Neuron (in vitro differentiated cells): Measurements from ENCODE around the gene SLC4A4.

Experiments
- H2AFZ ChIP-seq: one replicate; pipeline ENCODE4 v1.6.1; 2013; ENCODE audit warnings: low read depth, mild to moderate bottlenecking, inconsistent platforms, low read length, moderate library complexity
- H3K27me3 ChIP-seq: one replicate; pipeline ENCODE4 v1.6.1; 2013; ENCODE audit warnings: low read length; ENCODE audit not compliant: insufficient read depth
- H3K36me3 ChIP-seq: one replicate; pipeline ENCODE4 v1.6.1; 2013; ENCODE audit warnings: low read length; ENCODE audit not compliant: insufficient read depth
- H3K4me1 ChIP-seq: one replicate; pipeline ENCODE4 v1.6.1; 2013; ENCODE audit warnings: low read length; ENCODE audit not compliant: insufficient read depth
- H3K4me3 ChIP-seq: 2 replicates; pipeline ENCODE4 v1.5.1; 2013; ENCODE audit warnings: mild to moderate bottlenecking, low read length, moderate library complexity
- H3K9me3 ChIP-seq: one replicate; pipeline ENCODE4 v1.6.1; 2013; ENCODE audit warnings: low read length

The SLC4A4 gene

DNA sequence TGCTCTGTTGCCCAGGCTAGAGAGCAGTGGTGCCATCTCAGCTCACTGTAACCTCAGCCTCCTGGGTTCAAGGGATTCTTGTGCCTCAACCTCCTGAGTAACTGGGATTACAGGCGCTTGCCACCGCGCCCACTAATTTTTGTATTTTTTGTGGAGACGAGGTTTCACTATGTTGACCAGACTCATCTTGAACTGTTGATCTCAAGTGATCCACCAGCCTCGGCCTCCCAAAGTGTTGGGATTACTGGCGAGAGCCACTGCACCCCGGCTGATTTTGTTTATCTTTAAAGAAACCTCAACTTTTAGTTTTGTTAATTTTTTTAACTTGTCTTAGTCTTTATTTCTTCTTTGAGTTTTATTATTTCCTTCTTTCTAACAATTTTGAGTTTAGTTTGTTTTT lies 163.2 kb downstream of the SLC4A4 start:
- Histone ChIP-seq H3K27me3 (no peaks in the 10 kb centered on the region), H3K4me3 (no peak overlapping the region), H2AFZ (no peak overlapping the region), H3K4me1 (no peaks in the 10 kb centered on the region), H3K9me3 (no peaks in the 10 kb centered on the region), H3K36me3 (no peaks in the 10 kb centered on the region)

DNA sequence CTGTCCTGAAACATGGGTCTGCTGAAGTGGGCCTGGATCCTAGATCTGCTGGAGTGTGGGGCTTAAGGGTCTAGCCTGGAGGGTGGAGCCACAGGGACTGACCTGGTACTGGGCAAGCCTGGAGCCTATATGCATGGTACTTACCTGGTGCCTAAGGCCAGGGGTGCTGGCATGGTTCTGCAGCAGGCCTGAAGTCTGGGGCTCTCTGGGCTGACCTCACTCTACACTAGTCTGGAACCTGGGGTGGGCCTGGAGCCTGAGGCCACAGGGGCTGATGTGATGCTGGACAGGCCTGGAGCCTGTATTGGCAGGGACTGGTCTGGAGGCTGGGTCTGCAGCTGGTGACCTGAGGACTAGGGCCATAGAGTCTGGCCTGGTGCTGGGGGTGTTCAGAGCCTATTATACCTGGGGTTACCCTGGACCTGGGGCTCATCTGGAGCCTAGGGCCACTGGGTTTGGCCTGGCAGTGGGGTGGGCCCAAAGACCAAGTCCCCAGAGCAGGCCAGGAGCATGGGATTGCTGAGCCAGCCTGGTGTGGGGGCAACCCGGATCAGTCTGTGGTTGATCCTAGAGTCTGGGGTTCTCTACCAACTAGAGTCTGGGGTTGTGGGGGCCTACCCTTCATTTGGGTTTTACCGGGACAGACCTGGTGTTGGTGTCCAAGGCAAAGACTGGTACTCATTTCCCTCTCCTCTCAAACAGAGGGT lies 179.6 kb downstream of the SLC4A4 start:
- Histone ChIP-seq H3K4me3 (no peak overlapping the region), H3K9me3 (no peaks in the 10 kb centered on the region), H3K4me1 (no peaks in the 10 kb centered on the region), H3K36me3 (no peaks in the 10 kb centered on the region), H3K27me3 (no peaks in the 10 kb centered on the region), H2AFZ (no peak overlapping the region)

DNA sequence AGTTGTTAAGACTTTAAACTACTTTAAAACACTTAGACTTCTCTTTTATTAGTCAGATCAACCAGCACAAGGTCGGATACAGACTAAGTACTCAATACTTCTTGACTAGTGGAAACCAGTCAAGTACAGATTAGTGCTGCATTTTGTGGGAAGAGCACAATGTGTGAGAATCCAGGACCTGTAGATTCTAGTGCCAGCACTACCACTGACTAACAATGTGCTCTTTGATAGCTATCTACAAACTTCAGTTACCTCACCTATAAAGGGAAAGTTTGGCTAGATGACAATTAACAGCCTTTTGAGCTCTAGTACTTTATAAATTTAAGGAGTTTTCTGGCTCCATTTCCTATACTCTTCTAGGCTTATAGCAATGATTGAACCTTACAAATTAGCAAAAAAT lies 181.5 kb downstream of the SLC4A4 start:
- no peaks in the 10 kb centered on the region for H3K9me3 ChIP-seq
- H3K4me3 ChIP-seq: no peak overlapping the region
- no peaks in the 10 kb centered on the region for H3K36me3 ChIP-seq
- H3K27me3 ChIP-seq: no peaks in the 10 kb centered on the region
- H2AFZ ChIP-seq: no peak overlapping the region
- no peaks in the 10 kb centered on the region for H3K4me1 ChIP-seq

DNA sequence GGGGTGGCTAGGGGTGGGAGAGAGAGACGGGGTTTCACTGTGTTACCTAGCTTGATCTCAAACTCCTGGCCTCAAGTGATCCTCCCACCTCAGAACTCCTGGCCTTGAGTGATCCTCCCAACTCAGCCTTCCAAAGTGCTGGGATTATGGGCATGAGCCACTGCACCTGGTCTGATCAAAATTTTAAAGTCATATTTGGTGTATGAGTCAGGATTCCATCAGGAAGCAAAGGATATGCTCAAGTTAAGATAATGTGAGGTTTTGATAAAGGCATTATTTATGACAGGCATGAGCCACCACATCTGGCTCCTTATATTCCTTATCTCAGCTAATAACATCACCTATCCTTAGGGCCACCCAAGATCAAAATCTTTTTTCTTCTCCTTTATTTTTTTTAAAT lies 182.0 kb downstream of the SLC4A4 start:
- Histone ChIP-seq H2AFZ (no peak overlapping the region), H3K4me1 (no peaks in the 10 kb centered on the region), H3K4me3 (no peak overlapping the region), H3K36me3 (no peaks in the 10 kb centered on the region), H3K9me3 (no peaks in the 10 kb centered on the region), H3K27me3 (no peaks in the 10 kb centered on the region)

DNA sequence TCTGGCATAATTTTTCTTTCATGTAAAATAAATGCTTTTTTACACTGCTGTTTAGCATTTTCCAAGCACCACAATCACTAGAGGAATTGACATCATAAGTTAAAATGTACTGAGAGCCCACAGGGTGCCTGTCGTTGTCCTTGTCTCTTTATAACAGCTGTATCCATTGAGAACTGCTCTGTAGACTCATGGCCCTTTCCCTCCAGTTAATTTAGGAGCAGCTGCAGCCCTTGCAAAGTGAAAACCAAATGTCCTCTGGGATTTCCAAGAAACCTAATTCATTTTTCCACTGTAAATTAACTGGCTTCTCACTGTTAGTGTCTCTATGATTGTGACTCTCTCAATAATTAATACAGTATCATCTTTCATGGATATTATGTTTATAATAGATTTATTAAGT lies 185.9 kb downstream of the SLC4A4 start:
- no peaks in the 10 kb centered on the region for H3K36me3 ChIP-seq
- no peaks in the 10 kb centered on the region for H3K4me1 ChIP-seq
- no peaks in the 10 kb centered on the region for H3K27me3 ChIP-seq
- H3K9me3 ChIP-seq: no peaks in the 10 kb centered on the region
- H2AFZ ChIP-seq: no peak overlapping the region
- no peak overlapping the region for H3K4me3 ChIP-seq

DNA sequence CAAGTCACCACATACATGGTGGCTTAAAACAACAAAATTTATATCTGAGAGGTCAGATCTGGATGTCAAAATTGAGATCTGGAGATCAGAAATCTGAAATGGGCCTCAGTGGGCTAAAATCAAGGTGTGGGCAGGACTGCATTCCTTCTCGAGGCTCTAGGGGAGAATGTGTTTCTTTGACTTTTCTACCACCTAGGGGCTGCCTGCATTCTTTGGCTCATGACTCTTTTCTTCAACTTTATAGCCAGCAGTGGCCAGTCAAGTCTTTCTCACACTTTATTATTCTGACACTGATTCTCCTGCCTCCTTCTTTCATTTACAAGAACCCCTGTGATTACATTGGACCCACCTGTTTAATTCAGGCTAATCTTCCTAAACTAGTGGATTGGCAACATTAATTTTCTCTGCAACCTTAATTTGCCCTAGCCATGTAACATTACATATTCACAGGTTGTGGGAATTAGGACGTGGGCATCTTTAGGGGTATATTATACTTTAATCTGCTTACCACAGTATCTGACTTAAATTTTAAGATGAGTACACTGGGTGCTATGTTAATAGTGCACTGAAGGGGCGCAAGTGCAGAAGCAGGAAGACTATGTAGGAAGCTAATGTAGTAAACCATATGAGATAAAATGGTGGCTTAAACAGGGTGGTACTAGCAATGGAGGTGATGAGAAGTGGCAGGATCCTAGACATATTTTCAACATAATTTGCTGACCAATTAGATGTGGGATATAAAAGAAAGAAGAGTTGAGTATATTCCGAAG lies 188.0 kb downstream of the SLC4A4 start:
- no peaks in the 10 kb centered on the region for H3K36me3 ChIP-seq
- no peak overlapping the region for H2AFZ ChIP-seq
- no peaks in the 10 kb centered on the region for H3K9me3 ChIP-seq
- H3K4me1 ChIP-seq: no peaks in the 10 kb centered on the region
- no peak overlapping the region for H3K4me3 ChIP-seq
- H3K27me3 ChIP-seq: no peaks in the 10 kb centered on the region

DNA sequence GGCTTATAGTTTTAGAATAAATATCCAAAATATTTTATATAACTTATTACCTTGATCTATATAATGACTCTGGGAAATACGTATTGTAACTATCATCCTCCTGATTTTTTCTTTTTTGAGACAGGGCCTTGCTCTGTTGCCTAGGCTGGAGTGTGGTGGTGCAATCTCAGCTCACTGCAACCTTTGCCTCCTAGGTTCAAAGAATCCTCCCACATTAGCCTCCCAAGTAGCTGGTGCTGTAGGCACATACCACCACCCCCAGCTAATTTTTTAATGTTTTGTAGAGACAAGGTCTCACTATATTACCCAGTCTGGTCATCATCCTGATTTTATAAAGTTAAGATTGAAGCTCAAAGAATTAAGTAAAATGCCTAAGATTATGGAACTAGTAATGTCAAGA lies 193.6 kb downstream of the SLC4A4 start:
- Histone ChIP-seq H3K9me3 (no peaks in the 10 kb centered on the region), H3K27me3 (no peaks in the 10 kb centered on the region), H3K4me3 (no peak overlapping the region), H3K4me1 (no peaks in the 10 kb centered on the region), H2AFZ (no peak overlapping the region), H3K36me3 (no peaks in the 10 kb centered on the region)

DNA sequence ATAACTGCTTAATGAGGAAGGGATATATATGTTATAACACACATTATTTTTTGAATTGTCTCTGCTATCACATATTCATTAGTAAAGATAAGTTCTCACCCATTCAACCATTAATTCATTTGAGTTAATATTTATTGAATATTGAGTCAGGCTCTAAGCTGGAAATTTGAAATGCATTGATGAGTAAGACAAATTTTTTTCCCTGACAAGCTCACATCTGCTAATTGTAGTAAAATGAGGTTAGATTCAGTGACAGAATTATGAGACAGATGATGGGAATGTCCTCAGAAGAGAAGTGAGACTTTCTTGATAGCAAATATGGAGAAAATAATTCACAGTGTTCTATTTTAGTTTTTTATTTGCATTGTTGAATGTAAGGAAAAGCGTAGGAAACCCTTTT lies 194.3 kb downstream of the SLC4A4 start:
- H3K36me3 ChIP-seq: no peaks in the 10 kb centered on the region
- no peaks in the 10 kb centered on the region for H3K9me3 ChIP-seq
- no peak overlapping the region for H2AFZ ChIP-seq
- H3K4me1 ChIP-seq: no peaks in the 10 kb centered on the region
- no peak overlapping the region for H3K4me3 ChIP-seq
- H3K27me3 ChIP-seq: no peaks in the 10 kb centered on the region

DNA sequence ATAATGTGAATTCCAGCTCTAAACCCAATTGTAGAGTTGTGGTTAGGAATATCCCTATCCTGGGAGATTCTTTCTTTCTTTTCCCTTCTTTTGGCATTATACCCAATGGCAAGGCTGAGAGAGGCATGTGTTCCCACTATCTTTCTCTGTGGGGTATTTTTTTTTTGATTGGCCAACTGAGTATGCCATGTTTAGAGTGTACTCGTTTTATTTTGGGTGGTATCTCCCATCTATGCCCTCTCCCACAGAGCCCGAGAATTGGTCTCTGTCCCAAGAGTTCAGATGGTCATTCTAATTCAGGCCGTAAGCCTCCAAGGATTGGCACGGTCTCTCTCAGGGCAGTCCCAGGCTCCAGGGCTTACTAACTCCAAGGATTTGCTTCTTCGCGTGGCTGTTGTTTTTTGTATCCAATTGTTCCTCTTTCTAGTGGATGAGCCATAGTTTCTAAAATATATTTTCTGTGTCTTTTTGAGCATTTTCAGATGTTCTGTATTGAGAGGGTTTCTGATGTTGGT lies 198.8 kb downstream of the SLC4A4 start:
- Histone ChIP-seq H3K27me3 (no peaks in the 10 kb centered on the region), H2AFZ (no peak overlapping the region), H3K9me3 (no peaks in the 10 kb centered on the region)

DNA sequence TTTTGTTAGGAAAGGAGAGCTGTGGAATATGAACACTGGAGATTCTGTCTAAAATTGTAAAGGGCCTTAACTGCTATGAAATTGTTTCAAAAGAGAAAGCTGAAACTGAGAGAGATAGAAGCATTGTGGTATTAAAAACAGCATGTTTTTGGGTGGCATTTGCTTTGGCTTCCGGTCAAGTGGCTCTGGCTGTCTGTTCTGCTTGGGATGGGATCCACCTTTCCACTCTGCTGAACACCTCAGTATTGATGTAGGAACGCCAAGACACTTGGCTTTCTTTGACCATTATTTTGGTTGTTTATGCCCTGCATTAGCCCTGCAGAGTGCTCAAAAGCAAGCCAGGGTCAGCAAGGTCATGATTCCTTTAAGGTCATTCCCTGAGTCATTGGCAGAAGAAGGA lies 199.7 kb downstream of the SLC4A4 start:
- Histone ChIP-seq H3K4me3 (no peak overlapping the region), H2AFZ (no peak overlapping the region), H3K36me3 (no peaks in the 10 kb centered on the region), H3K27me3 (no peaks in the 10 kb centered on the region), H3K9me3 (no peaks in the 10 kb centered on the region), H3K4me1 (peaks cover 8% of the 10 kb centered on the region)

More for the DNA sequence above, 198.8 kb downstream of the SLC4A4 start:
- no peaks in the 10 kb centered on the region for H3K36me3 ChIP-seq
- no peak overlapping the region for H3K4me3 ChIP-seq
- H3K4me1 ChIP-seq: peaks cover 8% of the 10 kb centered on the region

DNA sequence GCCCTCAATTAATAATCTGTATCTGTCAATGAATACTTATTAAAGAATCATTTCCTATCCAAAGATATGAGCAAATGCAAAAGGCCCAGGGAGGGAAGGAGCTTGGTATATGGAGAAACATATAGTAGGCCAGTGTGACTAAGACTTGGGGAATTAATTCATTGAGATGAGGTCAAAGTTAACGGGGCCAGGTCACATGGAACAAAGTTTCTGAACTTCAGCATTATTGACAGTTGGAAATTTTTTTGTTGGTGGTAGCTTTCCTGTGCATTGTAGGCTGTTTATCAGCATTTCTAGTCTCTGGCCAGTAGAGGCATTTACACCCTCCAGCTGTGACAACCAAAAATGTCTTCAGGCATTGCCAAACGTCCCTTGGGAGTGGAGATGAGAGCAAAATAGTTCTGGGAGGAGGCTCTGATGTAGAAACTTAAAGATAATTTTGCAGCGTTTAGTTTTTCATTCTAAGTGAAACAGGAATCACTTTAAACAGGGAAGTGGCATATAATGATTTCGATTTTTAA lies 202.0 kb downstream of the SLC4A4 start:
- Histone ChIP-seq H3K27me3 (no peaks in the 10 kb centered on the region), H3K9me3 (no peaks in the 10 kb centered on the region), H3K36me3 (no peaks in the 10 kb centered on the region), H3K4me3 (no peak overlapping the region), H3K4me1 (peaks cover 8% of the 10 kb centered on the region), H2AFZ (peak overlapping the region; percentile 8)

DNA sequence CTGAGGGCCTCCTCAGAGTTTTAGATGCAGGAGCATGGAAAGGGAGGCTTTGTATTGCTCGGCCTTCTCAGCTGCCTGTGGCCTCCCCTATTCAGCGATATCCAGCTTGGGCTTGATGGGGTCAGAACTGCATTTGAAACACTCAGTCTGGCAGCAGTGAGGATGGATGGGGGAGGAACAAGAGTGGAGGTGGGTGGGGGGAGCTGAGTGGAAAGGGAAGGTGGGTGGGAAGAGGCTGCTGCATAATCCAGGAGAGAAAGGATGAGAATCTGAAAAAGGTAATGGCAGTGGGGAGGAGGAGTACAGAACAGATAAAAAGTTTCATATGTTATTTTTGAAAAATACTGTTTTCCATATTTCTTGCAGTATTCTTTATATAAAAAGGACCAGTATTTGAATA lies 202.7 kb downstream of the SLC4A4 start:
- H3K4me1 ChIP-seq: peaks cover 8% of the 10 kb centered on the region
- peak overlapping the region; percentile 8 for H2AFZ ChIP-seq
- no peaks in the 10 kb centered on the region for H3K27me3 ChIP-seq
- H3K4me3 ChIP-seq: no peak overlapping the region
- no peaks in the 10 kb centered on the region for H3K9me3 ChIP-seq
- H3K36me3 ChIP-seq: no peaks in the 10 kb centered on the region

DNA sequence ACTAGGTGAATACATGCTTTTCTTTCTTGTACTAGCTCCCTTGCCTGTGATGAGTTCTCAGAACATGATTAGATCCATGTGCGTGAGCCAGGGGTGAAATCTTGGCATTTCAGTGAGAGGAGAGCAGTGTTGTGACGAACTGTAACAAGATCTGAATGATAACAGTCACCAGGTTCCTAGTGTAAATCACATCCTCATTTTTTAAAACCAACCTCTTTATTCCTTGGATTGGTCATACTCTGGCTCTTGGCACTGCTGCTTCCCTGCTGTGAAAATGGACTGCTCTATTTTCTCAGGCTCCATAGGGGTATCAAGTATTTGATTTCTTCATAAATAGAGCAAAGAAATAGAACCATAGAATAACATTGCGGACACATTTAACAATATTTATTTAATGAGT lies 206.3 kb downstream of the SLC4A4 start:
- Histone ChIP-seq H3K36me3 (no peaks in the 10 kb centered on the region), H3K4me1 (peaks cover 8% of the 10 kb centered on the region)

More for the DNA sequence above, 206.3 kb downstream of the SLC4A4 start:
- no peak overlapping the region for H2AFZ ChIP-seq
- no peaks in the 10 kb centered on the region for H3K27me3 ChIP-seq
- no peak overlapping the region for H3K4me3 ChIP-seq
- H3K9me3 ChIP-seq: no peaks in the 10 kb centered on the region
